Activated CD8-positive, alpha-beta memory T cell treated with anti-CD3 and anti-CD28 coated beads, Interleukin-2, amount 50 U/mL, for 4 hours (primary cell): Measurements from ENCODE around the gene MTUS2.

ENCODE experiments used
- DNase-seq: peaks from one replicate; pipeline ENCODE4 v3.0.0-alpha.2; 2020

Gene MTUS2

GRCh38 chr13:29117663-29118062 lies 297.5 kb downstream of the MTUS2 start:
- DNase-seq, result no peak

- no peak for DNase-seq
These were observed 298.3 kb downstream of the MTUS2 start for GRCh38 chr13:29118471-29118870.

- no peak for DNase-seq
These were observed 305.2 kb downstream of the MTUS2 start for GRCh38 chr13:29125191-29125933.

- no peak for DNase-seq
These were observed 305.8 kb downstream of the MTUS2 start for GRCh38 chr13:29125934-29126424.

GRCh38 chr13:29129616-29130015 lies 309.5 kb downstream of the MTUS2 start:
- no peak for DNase-seq

- DNase-seq, result no peak
These were observed 311.0 kb downstream of the MTUS2 start for GRCh38 chr13:29131159-29131558.

- DNase-seq, result no peak
These were observed 311.9 kb downstream of the MTUS2 start for GRCh38 chr13:29131881-29132668.

- DNase-seq, result no peak
These were observed 316.2 kb downstream of the MTUS2 start for GRCh38 chr13:29136341-29136740.

GRCh38 chr13:29137016-29137415 lies 316.9 kb downstream of the MTUS2 start:
- DNase-seq, result no peak

GRCh38 chr13:29137995-29138394 lies 317.9 kb downstream of the MTUS2 start:
- no peak for DNase-seq

GRCh38 chr13:29140277-29140676 lies 320.1 kb downstream of the MTUS2 start:
- DNase-seq, result no peak

- DNase-seq, result no peak
These were observed 323.7 kb downstream of the MTUS2 start for GRCh38 chr13:29143847-29144246.

- no peak for DNase-seq
These were observed 334.3 kb downstream of the MTUS2 start for GRCh38 chr13:29154390-29154789.

GRCh38 chr13:29156136-29156535 lies 336.0 kb downstream of the MTUS2 start:
- DNase-seq, result no peak

GRCh38 chr13:29159871-29160270 lies 339.7 kb downstream of the MTUS2 start:
- no peak for DNase-seq

- DNase-seq, result no peak
These were observed 340.7 kb downstream of the MTUS2 start for GRCh38 chr13:29160862-29161261.

GRCh38 chr13:29161676-29162075 lies 341.5 kb downstream of the MTUS2 start:
- DNase-seq, result no peak

- no peak for DNase-seq
These were observed 342.6 kb downstream of the MTUS2 start for GRCh38 chr13:29162638-29163235.

GRCh38 chr13:29164116-29164515 lies 344.0 kb downstream of the MTUS2 start:
- DNase-seq, result no peak

- DNase-seq, result no peak
These were observed 345.1 kb downstream of the MTUS2 start for GRCh38 chr13:29165216-29165615.

GRCh38 chr13:29165840-29166239 lies 345.7 kb downstream of the MTUS2 start:
- DNase-seq, result no peak

GRCh38 chr13:29170436-29171082 lies 350.4 kb downstream of the MTUS2 start:
- DNase-seq, result no peak

- DNase-seq, result no peak
These were observed 351.1 kb downstream of the MTUS2 start for GRCh38 chr13:29171244-29171643.
